ENCODE measurements around the gene COX7A2. TPM values are rescaled to one million over a fixed set of nuclear protein-coding genes. Genes with fewer than 3 reads are reported as not detected.

Gene COX7A2
- total RNA-seq, 2 experiments from 2014 or later: 577 to 592 TPM

GRCh38 chr6:75266716-75267291, 23.2 kb upstream of the COX7A2 start:
- Mint-ChIP-seq H3K4me1 (ENCODE audit: low read depth) (peaks cover 38% of the 10 kb centered on the region), H3K27me3 (ENCODE audit: low read depth) (no peaks in the 10 kb centered on the region), H3K4me3 (no peak overlapping the region), H3K9me3 (no peaks in the 10 kb centered on the region), H3K36me3 (ENCODE audit: low read depth) (peaks cover 20% of the 10 kb centered on the region), H3K27ac (no peak overlapping the region)
- CTCF ChIA-PET: interaction anchor here (0.6 to 5.5 kb wide), 18 partner anchors 9 to 345 kb away, joined by 3 to 47 read pairs (median 4); partner anchors contain the start of gene TMEM30A
- intact Hi-C loops (cut with micrococcal nuclease): loop anchor here (1.0 kb wide), 2 partner anchors 30 to 259 kb away; no protein-coding TSS in a partner anchor
- no peak for DNase-seq

GRCh38 chr6:75263401-75263750, 19.8 kb upstream of the COX7A2 start:
- CTCF ChIA-PET: interaction anchor here (0.6 to 1.2 kb wide), 2 partner anchors 10 to 21 kb away, joined by 3 to 6 read pairs; no protein-coding TSS in a partner anchor
- no peaks in the 10 kb centered on the region for H3K9me3 Mint-ChIP-seq
- peaks cover 10% of the 10 kb centered on the region for H3K4me1 Mint-ChIP-seq (ENCODE audit: low read depth)
- H3K27me3 Mint-ChIP-seq (ENCODE audit: low read depth): no peaks in the 10 kb centered on the region
- peaks cover 20% of the 10 kb centered on the region for H3K36me3 Mint-ChIP-seq (ENCODE audit: low read depth)
- H3K27ac Mint-ChIP-seq: no peak overlapping the region
- no peak for DNase-seq
- H3K4me3 Mint-ChIP-seq: no peak overlapping the region
- intact Hi-C loops (cut with micrococcal nuclease): no loop called here

- Mint-ChIP-seq H3K27me3 (ENCODE audit: low read depth) (no peaks in the 10 kb centered on the region), H3K4me1 (ENCODE audit: low read depth) (peaks cover 6% of the 10 kb centered on the region), H3K27ac (no peak overlapping the region), H3K9me3 (no peaks in the 10 kb centered on the region), H3K4me3 (no peak overlapping the region), H3K36me3 (ENCODE audit: low read depth) (peaks cover 20% of the 10 kb centered on the region)
- intact Hi-C loops (cut with micrococcal nuclease): no loop called here
- CTCF ChIA-PET: interaction anchor here (0.6 to 1.2 kb wide), 3 partner anchors 9 to 21 kb away, joined by 3 to 6 read pairs (median 3); partner anchors contain the start of gene COX7A2
- DNase-seq: no peak
Observed at GRCh38 chr6:75262716-75263400, 19.3 kb upstream of the COX7A2 start.

GRCh38 chr6:75261299-75261698, 17.7 kb upstream of the COX7A2 start:
- intact Hi-C loops (cut with micrococcal nuclease): no loop called here
- no peaks in the 10 kb centered on the region for H3K4me1 Mint-ChIP-seq (ENCODE audit: low read depth)
- H3K36me3 Mint-ChIP-seq (ENCODE audit: low read depth): peaks cover 23% of the 10 kb centered on the region
- CTCF ChIA-PET: no interaction called here
- H3K27me3 Mint-ChIP-seq (ENCODE audit: low read depth): no peaks in the 10 kb centered on the region
- H3K27ac Mint-ChIP-seq: no peak overlapping the region
- no peaks in the 10 kb centered on the region for H3K9me3 Mint-ChIP-seq
- no peak overlapping the region for H3K4me3 Mint-ChIP-seq
- no peak for DNase-seq

- H3K36me3 Mint-ChIP-seq (ENCODE audit: low read depth): peaks cover 15% of the 10 kb centered on the region
- CTCF ChIA-PET: interaction anchor here (0.7 kb wide), 1 partner anchor 9 kb away, joined by 3 read pairs; no protein-coding TSS in a partner anchor
Observed at GRCh38 chr6:75257343-75258087, 13.9 kb upstream of the COX7A2 start.

GRCh38 chr6:75250552-75250951, 7.0 kb upstream of the COX7A2 start:
- H3K36me3 Mint-ChIP-seq (ENCODE audit: low read depth): no peaks in the 10 kb centered on the region
- H3K27ac Mint-ChIP-seq: no peak overlapping the region
- CTCF ChIA-PET: interaction anchor here (0.6 kb wide), 1 partner anchor 17 kb away, joined by 5 read pairs; no protein-coding TSS in a partner anchor
- DNase-seq: no peak
- intact Hi-C loops (cut with micrococcal nuclease): no loop called here
- peaks cover 9% of the 10 kb centered on the region for H3K27me3 Mint-ChIP-seq (ENCODE audit: low read depth)
- H3K9me3 Mint-ChIP-seq: no peaks in the 10 kb centered on the region
- no peak overlapping the region for H3K4me3 Mint-ChIP-seq
- no peaks in the 10 kb centered on the region for H3K4me1 Mint-ChIP-seq (ENCODE audit: low read depth)

More at GRCh38 chr6:75257343-75258087, 13.9 kb upstream of the COX7A2 start:
- no peak overlapping the region for H3K4me3 Mint-ChIP-seq
- no peaks in the 10 kb centered on the region for H3K9me3 Mint-ChIP-seq
- DNase-seq: no peak
- no peaks in the 10 kb centered on the region for H3K27me3 Mint-ChIP-seq (ENCODE audit: low read depth)
- no peak overlapping the region for H3K27ac Mint-ChIP-seq
- H3K4me1 Mint-ChIP-seq (ENCODE audit: low read depth): no peaks in the 10 kb centered on the region
- intact Hi-C loops (cut with micrococcal nuclease): no loop called here

GRCh38 chr6:75249837-75250236, 6.2 kb upstream of the COX7A2 start:
- CTCF ChIA-PET: interaction anchor here (0.8 kb wide), 1 partner anchor 17 kb away, joined by 3 read pairs; no protein-coding TSS in a partner anchor
- peaks cover under 1% of the 10 kb centered on the region for H3K4me1 Mint-ChIP-seq (ENCODE audit: low read depth)
- H3K27me3 Mint-ChIP-seq (ENCODE audit: low read depth): peaks cover 10% of the 10 kb centered on the region
- no peaks in the 10 kb centered on the region for H3K36me3 Mint-ChIP-seq (ENCODE audit: low read depth)
- no peaks in the 10 kb centered on the region for H3K9me3 Mint-ChIP-seq
- H3K4me3 Mint-ChIP-seq: no peak overlapping the region
- H3K27ac Mint-ChIP-seq: no peak overlapping the region
- DNase-seq: no peak
- intact Hi-C loops (cut with micrococcal nuclease): loop anchor here (10.0 kb wide), 1 partner anchor 1785 kb away; the partner anchor contains the start of gene MTO1

GRCh38 chr6:75246386-75246785, 2.8 kb upstream of the COX7A2 start:
- H3K4me1 Mint-ChIP-seq (ENCODE audit: low read depth): peaks cover 15% of the 10 kb centered on the region
- no peak for DNase-seq
- H3K36me3 Mint-ChIP-seq (ENCODE audit: low read depth): peaks cover 10% of the 10 kb centered on the region
- H3K27me3 Mint-ChIP-seq (ENCODE audit: low read depth): peaks cover 12% of the 10 kb centered on the region
- CTCF ChIA-PET: interaction anchor here (0.6 kb wide), 1 partner anchor 51 kb away, joined by 3 read pairs; no protein-coding TSS in a partner anchor
- H3K9me3 Mint-ChIP-seq: no peaks in the 10 kb centered on the region
- no peak overlapping the region for H3K4me3 Mint-ChIP-seq
- intact Hi-C loops (cut with micrococcal nuclease): loop anchor here (10.0 kb wide), 1 partner anchor 1782 kb away; the partner anchor contains the start of gene MTO1
- H3K27ac Mint-ChIP-seq: no peak overlapping the region

- Mint-ChIP-seq H3K36me3 (ENCODE audit: low read depth) (peaks cover 22% of the 10 kb centered on the region), H3K4me3 (peak overlapping the region; percentile 98), H3K9me3 (no peaks in the 10 kb centered on the region), H3K27me3 (ENCODE audit: low read depth) (peaks cover 12% of the 10 kb centered on the region), H3K27ac (peak overlapping the region; percentile 100), H3K4me1 (ENCODE audit: low read depth) (peaks cover 28% of the 10 kb centered on the region)
- DNase-seq: no peak
- intact Hi-C loops (cut with micrococcal nuclease): loop anchor here (10.0 kb wide), 1 partner anchor 1779 kb away; the partner anchor contains the start of gene MTO1
- CTCF ChIA-PET: interaction anchor here (0.6 to 1.5 kb wide), 8 partner anchors 18 to 1261 kb away, joined by 3 to 6 read pairs (median 3); no protein-coding TSS in a partner anchor
Observed at GRCh38 chr6:75244063-75244584, 523 bp upstream of the COX7A2 start.

GRCh38 chr6:75236630-75237029, 7.0 kb downstream of the COX7A2 start:
- Mint-ChIP-seq H3K4me3 (no peak overlapping the region), H3K4me1 (ENCODE audit: low read depth) (peaks cover 19% of the 10 kb centered on the region), H3K27me3 (ENCODE audit: low read depth) (no peaks in the 10 kb centered on the region), H3K27ac (no peak overlapping the region), H3K9me3 (no peaks in the 10 kb centered on the region), H3K36me3 (ENCODE audit: low read depth) (peaks cover 22% of the 10 kb centered on the region)
- no peak for DNase-seq
- CTCF ChIA-PET: interaction anchor here (1.2 kb wide), 1 partner anchor 310 kb away, joined by 4 read pairs; no protein-coding TSS in a partner anchor
- intact Hi-C loops (cut with micrococcal nuclease): no loop called here

GRCh38 chr6:75235271-75235670, 8.3 kb downstream of the COX7A2 start:
- Mint-ChIP-seq H3K4me1 (ENCODE audit: low read depth) (peaks cover 10% of the 10 kb centered on the region), H3K9me3 (no peaks in the 10 kb centered on the region), H3K36me3 (ENCODE audit: low read depth) (peaks cover 14% of the 10 kb centered on the region), H3K27me3 (ENCODE audit: low read depth) (no peaks in the 10 kb centered on the region), H3K27ac (no peak overlapping the region), H3K4me3 (no peak overlapping the region)
- CTCF ChIA-PET: interaction anchor here (0.8 to 4.1 kb wide), 2 partner anchors 26 to 1504 kb away, joined by 3 to 15 read pairs; no protein-coding TSS in a partner anchor
- intact Hi-C loops (cut with micrococcal nuclease): no loop called here
- DNase-seq: no peak
